Measurements from ENCODE around the gene GAS5.
"Not testable (repeated sequence)": the region's sequence is repeated elsewhere in the genome, so short reads cannot be mapped to it uniquely, and the experiment has no call there.

The GAS5 gene

DNA sequence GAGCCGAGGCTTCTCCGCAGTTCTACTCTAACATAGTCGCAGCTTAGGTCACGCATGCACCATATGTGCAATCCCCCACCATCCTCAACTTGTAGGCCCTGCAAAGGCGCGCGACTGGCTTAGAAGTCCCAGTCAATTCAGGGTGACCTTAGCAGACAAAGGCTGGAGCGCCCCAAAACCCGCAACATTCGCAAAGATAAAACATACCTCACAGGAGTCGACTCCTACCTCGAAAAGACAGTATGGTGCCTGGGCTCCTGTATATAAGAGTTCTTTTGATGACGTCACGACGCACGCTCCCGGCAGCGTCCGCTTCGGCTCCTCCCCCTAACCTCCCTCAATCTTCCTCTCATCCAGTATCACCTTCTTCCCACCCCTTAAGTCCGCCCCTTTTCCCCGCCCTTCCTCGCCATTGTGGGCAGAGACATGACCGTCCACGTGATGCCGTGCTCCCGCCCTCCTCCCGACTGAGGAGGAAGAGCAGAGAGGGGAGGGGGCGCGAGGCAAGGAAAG, at the start of gene GAS5:
GAS5 (minus strand) TSS at position 237 of the 513 bp plus-strand sequence.
- in situ Hi-C loops (cut with HindIII; ENCODE audit: low sequenced_read_pairs), result no loop called here

DNA sequence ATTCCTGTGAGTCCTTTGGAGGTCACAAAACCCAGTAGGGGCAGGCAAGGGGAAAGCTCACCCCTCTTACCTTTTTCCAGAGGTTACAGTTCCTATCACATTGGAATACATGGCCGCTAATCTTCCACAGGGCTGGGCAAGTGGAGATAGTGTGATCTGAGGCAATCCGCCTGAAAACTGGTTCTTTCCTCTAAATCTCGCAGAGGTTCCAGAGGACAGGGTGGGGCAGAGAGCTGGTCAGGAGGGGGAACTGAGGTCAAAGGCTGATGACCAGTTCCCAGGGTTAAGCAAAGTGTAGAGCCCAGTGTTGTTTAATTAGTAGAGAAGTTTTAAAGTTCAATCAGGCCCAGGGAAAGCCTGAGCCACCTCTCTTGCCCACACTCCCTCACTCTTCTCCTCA, 49.4 kb upstream of the GAS5 start, which contains the start of gene SERPINC1:
SERPINC1 (minus strand) TSS at position 179 of the 400 bp plus-strand sequence; CDS start at position 111, 68 bp downstream.
- in situ Hi-C loops (cut with HindIII; ENCODE audit: low sequenced_read_pairs), result no loop called here

DNA sequence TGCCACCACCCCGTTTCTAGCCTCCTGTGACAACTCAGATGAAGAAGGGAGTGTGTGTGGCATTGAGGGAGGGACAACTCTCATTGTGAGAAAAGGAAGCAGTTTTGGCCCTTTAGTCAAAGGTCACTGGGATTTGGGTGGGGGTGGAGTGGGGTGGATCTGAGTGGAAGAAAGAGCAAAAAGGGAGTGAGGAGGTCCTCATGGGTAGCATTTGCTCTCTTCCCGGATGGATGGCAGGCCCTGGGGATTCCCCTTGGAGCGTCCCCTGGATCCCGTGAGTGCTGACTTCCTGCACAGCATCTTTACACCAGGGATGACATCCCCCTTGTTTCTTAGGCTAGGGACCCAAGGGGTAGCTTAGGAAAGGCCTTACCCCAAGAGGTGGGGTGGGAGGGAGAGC, 48.9 kb upstream of the GAS5 start:
- in situ Hi-C loops (cut with HindIII; ENCODE audit: low sequenced_read_pairs), result no loop called here

- in situ Hi-C loops (cut with HindIII; ENCODE audit: low sequenced_read_pairs), result no loop called here
Measured at GRCh38 chr1:173915596-173915995, 47.8 kb upstream of the GAS5 start.

DNA sequence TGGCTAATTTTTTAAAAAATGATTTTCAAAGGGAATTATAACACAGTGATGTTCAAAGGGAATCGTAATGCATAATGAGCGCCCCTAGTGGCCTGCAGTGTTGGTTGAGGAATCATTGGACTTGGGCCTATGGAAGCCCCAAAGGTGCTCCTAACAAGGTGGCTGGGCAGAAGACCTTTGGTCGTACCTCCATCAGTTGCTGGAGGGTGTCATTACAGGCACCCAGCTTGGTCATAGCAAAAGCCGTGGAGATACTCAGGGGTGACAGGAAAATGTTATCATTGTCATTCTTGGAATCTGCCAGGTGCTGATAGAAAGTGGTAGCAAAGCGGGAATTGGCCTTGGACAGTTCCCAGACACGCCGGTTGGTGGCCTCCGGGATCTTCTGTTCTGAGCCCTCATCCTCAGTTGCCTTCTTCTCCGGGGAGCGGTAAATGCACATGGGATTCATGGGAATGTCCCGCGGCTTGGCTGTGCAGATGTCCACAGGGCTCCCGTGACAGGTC, 46.6 kb upstream of the GAS5 start:
- in situ Hi-C loops (cut with HindIII; ENCODE audit: low sequenced_read_pairs), result no loop called here

GRCh38 chr1:173913111-173913510, 45.3 kb upstream of the GAS5 start:
- in situ Hi-C loops (cut with HindIII; ENCODE audit: low sequenced_read_pairs), result no loop called here

DNA sequence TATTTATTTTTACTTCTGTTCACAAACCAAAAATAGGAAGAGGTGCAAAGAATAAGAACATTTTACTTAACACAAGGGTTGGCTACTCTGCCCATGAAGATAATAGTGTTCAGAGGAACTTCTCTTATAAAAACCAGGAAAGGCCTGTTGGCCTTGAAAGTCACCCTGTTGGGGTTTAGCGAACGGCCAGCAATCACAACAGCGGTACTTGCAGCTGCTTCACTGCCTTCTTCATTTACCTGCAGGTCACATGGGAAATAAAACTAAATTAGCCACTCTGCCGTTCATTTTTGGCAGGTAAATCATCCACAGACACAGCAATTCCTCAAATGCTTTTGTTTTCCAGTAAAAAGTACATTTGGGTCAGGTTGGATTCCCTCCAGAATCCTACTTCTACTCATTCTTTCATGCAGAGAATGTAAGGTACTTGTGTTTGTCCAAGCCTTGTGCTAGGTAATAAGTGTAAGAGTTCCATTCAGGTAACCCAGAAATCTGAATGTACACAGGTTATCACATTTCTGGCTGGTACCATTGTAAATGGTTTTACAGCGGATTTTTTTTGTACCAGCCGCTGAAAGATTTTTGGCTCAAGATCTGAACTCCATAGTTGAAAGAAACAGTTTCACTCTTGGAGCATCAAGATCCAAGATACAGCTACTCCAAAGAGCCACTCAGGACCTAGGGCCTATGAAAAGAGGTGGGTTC, 36.2 kb upstream of the GAS5 start:
- in situ Hi-C loops (cut with HindIII; ENCODE audit: low sequenced_read_pairs), result no loop called here

DNA sequence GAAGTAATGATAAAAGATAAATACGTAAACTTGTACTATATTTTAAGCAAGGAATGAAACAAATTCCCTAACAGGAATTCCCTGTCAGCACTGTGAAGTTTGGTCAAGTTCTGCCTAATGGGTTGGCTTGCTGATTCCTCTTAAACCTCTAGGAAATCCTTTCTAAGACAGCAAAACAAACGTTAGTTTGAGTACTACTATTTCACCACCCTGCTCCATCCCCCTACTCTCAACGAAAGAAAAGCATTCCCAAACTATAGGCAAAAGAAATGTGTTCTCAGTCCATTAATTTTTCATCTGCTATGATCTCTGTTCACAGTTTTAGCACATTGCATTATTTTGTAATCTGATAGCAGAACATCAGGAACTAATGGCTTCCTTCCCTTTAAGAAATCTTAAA, 33.2 kb upstream of the GAS5 start:
- in situ Hi-C loops (cut with HindIII; ENCODE audit: low sequenced_read_pairs), result no loop called here

DNA sequence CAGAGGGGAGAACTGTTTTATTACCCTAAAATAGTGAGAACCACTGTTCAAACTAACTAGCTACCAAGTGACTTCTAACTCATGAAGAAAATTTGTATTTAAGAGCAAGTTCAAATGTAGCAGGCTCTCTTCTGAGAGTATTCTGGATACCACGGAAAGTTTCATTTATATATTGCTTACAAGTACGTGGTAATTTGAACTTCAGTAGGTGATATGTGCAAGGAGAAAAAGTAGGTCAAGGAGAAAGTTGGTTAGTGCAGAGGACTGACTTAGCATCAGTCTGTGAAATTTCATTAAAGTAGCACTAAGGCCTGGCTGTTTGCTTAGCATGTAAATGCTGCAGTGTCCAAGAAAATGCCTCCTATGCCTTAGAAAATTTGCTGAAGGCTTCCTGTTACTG, 32.6 kb upstream of the GAS5 start:
- in situ Hi-C loops (cut with HindIII; ENCODE audit: low sequenced_read_pairs), result no loop called here

- in situ Hi-C loops (cut with HindIII; ENCODE audit: low sequenced_read_pairs), result no loop called here
Measured at GRCh38 chr1:173894189-173894588, 26.4 kb upstream of the GAS5 start.

- in situ Hi-C loops (cut with HindIII; ENCODE audit: low sequenced_read_pairs), result no loop called here
Measured at GRCh38 chr1:173893611-173894010, 25.8 kb upstream of the GAS5 start.

DNA sequence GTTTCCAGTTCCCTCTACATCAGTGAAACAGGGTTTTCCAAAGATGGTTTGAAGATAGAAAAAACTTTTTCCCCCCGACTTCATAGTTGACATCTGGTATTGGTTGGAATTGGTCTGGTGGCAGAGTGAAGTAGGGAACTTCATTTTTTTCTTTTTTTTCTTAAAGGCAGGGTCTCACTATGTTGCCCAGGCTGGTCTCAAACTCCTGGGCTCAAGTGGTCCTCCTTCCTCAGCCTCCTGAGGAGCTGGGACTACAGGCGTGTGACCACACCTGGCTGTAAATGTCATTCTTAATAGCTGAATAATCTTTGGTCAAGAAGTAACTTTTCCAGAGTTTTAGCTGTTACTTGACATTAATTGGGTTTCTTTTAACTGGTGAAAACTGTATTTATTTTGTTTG, 22.1 kb upstream of the GAS5 start:
- in situ Hi-C loops (cut with HindIII; ENCODE audit: low sequenced_read_pairs), result no loop called here

DNA sequence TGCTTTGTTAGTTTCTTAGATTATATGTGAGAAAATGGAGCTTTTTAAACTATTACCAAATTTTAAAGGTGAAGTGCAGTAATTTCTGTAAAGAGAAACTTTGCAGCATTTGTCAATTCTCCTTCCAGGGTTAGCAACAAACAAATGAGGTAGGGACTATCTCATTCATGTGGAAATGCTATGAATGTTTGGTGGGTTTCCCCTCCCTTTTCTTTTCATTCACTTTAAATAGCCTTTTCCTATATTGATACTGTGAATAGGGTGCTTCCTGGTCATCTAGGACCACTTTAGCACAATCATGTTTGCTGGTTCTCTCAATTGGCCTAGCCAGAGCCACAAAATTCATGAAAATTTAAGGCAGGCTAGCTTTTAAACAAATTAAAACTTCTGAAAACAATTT, 21.0 kb upstream of the GAS5 start:
- in situ Hi-C loops (cut with HindIII; ENCODE audit: low sequenced_read_pairs), result no loop called here

- in situ Hi-C loops (cut with HindIII; ENCODE audit: low sequenced_read_pairs), result no loop called here
Measured at GRCh38 chr1:173887627-173888026, 19.8 kb upstream of the GAS5 start.

DNA sequence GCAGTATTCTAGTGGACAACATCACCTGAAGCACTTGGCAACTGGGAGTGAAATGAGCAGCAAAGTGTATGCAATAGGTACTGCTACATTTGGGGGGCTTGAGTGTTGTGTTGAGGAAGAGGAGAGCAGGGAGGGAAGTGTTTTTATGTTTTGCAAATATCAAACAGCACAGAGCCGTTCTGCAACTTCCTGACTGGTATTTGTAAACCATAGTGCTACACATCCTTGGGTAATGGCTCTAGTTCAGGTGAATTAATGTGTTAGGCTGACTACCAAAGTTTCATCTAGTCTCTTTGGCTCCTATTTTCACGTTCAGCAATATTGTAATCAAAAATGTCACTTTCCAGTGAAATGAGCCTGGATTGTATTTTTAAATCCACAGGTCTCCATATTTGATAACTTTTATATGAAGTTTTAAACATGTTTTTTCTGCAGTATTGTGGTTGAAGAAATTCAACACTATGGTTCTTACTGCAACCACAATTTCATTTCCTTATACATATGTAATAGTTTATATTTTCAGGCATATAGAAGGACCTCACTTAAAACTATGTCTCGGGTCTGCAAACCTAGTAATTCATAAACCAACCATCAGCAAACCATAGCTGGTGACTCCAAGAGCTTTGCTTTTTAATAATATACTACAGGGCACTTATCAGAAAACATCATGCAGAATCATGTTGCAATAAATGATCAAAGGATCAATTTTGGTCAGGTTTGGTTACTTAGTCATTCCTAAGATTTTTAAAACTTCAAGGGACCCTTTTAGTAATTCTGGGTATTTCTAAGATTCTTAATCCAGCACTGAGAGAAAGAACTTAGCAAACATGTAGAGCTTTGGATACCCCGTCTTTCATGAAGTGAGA, 19.2 kb upstream of the GAS5 start:
- in situ Hi-C loops (cut with HindIII; ENCODE audit: low sequenced_read_pairs), result no loop called here

DNA sequence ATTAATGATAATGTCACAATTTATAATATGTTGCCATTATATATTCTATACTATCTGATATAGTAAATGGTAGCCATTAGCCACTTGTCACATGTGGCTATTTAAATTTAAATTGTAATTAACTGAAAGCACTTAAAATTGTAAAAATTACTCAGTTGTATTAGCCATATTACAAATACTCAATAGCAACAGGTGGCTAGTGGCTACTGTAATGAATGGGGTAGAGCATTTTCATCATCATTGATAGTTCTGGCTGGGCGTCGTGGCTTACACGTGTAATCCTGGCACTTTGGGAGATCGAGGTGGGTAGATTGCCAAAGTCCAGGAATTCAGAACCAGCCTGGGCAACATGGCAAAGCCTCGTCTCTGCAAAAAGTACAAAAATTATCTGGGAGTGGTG, 16.9 kb upstream of the GAS5 start:
- in situ Hi-C loops (cut with HindIII; ENCODE audit: low sequenced_read_pairs), result no loop called here

- in situ Hi-C loops (cut with HindIII; ENCODE audit: low sequenced_read_pairs), result not testable (repeated sequence)
Measured at GRCh38 chr1:173881117-173881516, 13.3 kb upstream of the GAS5 start.

DNA sequence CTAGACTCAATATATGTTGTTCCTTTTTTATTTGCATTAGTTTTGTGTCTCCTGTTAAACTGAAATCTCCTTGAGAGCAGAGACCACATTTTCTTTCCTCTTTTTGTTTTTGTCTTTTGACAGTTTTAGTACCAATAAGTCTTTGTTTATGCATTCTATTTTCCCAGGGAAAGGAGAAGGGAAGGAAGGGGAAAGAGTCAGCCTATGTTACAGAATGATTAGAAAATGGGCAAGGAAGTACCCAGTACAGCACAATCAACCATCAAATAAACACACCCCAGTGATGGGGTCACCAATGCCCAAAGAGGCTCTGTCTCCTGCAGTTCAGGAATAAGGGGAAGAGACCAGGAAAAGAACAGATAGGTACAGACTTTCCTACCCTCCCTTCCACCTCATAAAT, 10.5 kb upstream of the GAS5 start:
- in situ Hi-C loops (cut with HindIII; ENCODE audit: low sequenced_read_pairs), result no loop called here

- in situ Hi-C loops (cut with HindIII; ENCODE audit: low sequenced_read_pairs), result no loop called here
Measured at GRCh38 chr1:173876732-173877131, 8.9 kb upstream of the GAS5 start.

DNA sequence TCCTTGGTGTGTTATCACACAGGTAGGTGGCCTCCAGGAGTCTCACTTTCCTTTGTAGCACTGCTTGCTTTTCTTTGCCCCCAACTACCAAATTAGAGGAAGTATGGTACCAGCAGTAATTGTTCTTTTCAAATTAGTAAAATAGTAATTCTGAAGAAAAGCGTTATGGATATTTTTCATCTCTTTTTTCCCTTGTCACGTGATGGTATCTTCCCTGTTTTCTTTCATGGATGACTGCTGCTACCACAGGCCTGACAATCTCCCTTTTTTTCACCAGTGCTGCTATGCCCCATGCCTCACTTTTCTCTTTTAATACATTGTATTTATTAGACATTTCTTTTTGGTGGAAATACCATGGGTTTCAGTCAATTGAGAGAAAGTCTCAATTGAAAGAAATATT, 3.7 kb upstream of the GAS5 start:
- in situ Hi-C loops (cut with HindIII; ENCODE audit: low sequenced_read_pairs), result no loop called here

DNA sequence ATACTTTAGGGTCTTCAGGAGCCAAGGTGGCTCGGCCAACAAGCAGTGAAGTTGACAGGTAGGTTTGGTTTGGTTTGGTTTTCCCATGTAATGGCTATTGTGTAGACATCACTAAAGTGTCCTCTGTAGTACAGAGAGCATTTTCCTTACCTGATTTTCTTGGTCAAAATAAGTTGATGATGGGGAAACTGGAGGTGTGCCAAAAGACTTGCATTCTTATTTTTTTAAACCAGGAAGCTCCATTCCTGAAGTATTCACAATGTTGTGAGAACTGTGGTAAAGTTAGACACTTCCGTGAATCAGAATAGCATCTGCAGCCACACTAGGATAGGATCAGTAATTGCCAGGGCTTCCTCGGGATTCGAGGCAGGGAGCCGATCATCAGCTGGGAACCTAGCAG, 3.3 kb upstream of the GAS5 start:
- in situ Hi-C loops (cut with HindIII; ENCODE audit: low sequenced_read_pairs), result no loop called here
